NCI-H1694 treated with DMSO at 0.1 percent for 48 hours (cell line): ENCODE data around the gene ROCK2.
A peak's percentile ranks its signal among the peaks of the same experiment; 100 is the strongest.
"Not testable (repeated sequence)": the region's sequence is repeated elsewhere in the genome, so short reads cannot be mapped to it uniquely, and the experiment has no call there.

ENCODE experiments used
- DNase-seq: peaks from one replicate; lab custom pipeline; 2025; lab: John Stamatoyannopoulos, UW

Gene ROCK2

GRCh38 chr2:11264818-11265217, 79.6 kb downstream of the ROCK2 start:
- DNase-seq, result no peak

- no peak for DNase-seq
Measured at GRCh38 chr2:11264007-11264406, 80.4 kb downstream of the ROCK2 start.

GRCh38 chr2:11263177-11263576, 81.3 kb downstream of the ROCK2 start:
- DNase-seq, result no peak

GRCh38 chr2:11262438-11262837, 82.0 kb downstream of the ROCK2 start:
- not testable (repeated sequence) for DNase-seq

GRCh38 chr2:11261564-11261963, 82.9 kb downstream of the ROCK2 start:
- not testable (repeated sequence) for DNase-seq

- DNase-seq, result no peak
Measured at GRCh38 chr2:11260979-11261378, 83.5 kb downstream of the ROCK2 start.

GRCh38 chr2:11257964-11258363, 86.5 kb downstream of the ROCK2 start:
- DNase-seq, result no peak

GRCh38 chr2:11257078-11257477, 87.4 kb downstream of the ROCK2 start:
- DNase-seq, result no peak

GRCh38 chr2:11256166-11256565, 88.3 kb downstream of the ROCK2 start:
- DNase-seq, result no peak

- no peak for DNase-seq
Measured at GRCh38 chr2:11254100-11254536, 90.3 kb downstream of the ROCK2 start.

- DNase-seq, result not testable (repeated sequence)
Measured at GRCh38 chr2:11252458-11252857, 92.0 kb downstream of the ROCK2 start.

GRCh38 chr2:11250400-11251196, 93.8 kb downstream of the ROCK2 start:
- DNase-seq, result no peak

- DNase-seq, result peak; percentile 22
Measured at GRCh38 chr2:11245322-11245721, 99.1 kb downstream of the ROCK2 start.

GRCh38 chr2:11244091-11244826, 100.2 kb downstream of the ROCK2 start:
- no peak for DNase-seq

- no peak for DNase-seq
Measured at GRCh38 chr2:11243512-11243911, 100.9 kb downstream of the ROCK2 start.

GRCh38 chr2:11242542-11243174, 101.8 kb downstream of the ROCK2 start:
- DNase-seq, result no peak

GRCh38 chr2:11241412-11242203, 102.8 kb downstream of the ROCK2 start:
- DNase-seq, result no peak

GRCh38 chr2:11239666-11240462, 104.6 kb downstream of the ROCK2 start:
- no peak for DNase-seq

- no peak for DNase-seq
Measured at GRCh38 chr2:11239147-11239546, 105.3 kb downstream of the ROCK2 start.

- no peak for DNase-seq
Measured at GRCh38 chr2:11237122-11237521, 107.3 kb downstream of the ROCK2 start.

GRCh38 chr2:11236335-11236734, 108.1 kb downstream of the ROCK2 start:
- DNase-seq, result no peak
